ENCODE data around the gene PDE9A. TPM values are rescaled to one million over a fixed set of nuclear protein-coding genes. Genes with fewer than 3 reads are reported as not detected.

Gene PDE9A
- total RNA-seq, 2 donors from 2014 or later: 4.0 to 5.6 TPM

GRCh38 chr21:42638266-42638863 is 15.1 kb upstream of the PDE9A start:
- DNase-seq (ENCODE audit: low spot score): peak; percentile 57
- intact Hi-C loops (cut with DNase I): no loop called here

- intact Hi-C loops (cut with DNase I): no loop called here
- DNase-seq (ENCODE audit: low spot score): peak; percentile 31
These were observed 13.7 kb upstream of the PDE9A start for GRCh38 chr21:42639646-42640152.

- intact Hi-C loops (cut with DNase I): no loop called here
- DNase-seq (ENCODE audit: low spot score): peak; percentile 80
These were observed 12.9 kb upstream of the PDE9A start for GRCh38 chr21:42640486-42640885.

- intact Hi-C loops (cut with DNase I): no loop called here
- peak; percentile 69 for DNase-seq (ENCODE audit: low spot score)
These were observed 11.9 kb upstream of the PDE9A start for GRCh38 chr21:42641311-42642218.

GRCh38 chr21:42642219-42642745 is 11.1 kb upstream of the PDE9A start:
- intact Hi-C loops (cut with DNase I): no loop called here
- DNase-seq (ENCODE audit: low spot score): peak; percentile 44

- DNase-seq (ENCODE audit: low spot score): peak; percentile 75
- intact Hi-C loops (cut with DNase I): loop anchor here in 1 of 2 donors (5.0 kb wide), 1 partner anchor 737 kb away; no protein-coding TSS in a partner anchor
These were observed 8.9 kb upstream of the PDE9A start for GRCh38 chr21:42644223-42645208.

- intact Hi-C loops (cut with DNase I): loop anchor here in 1 of 2 donors (5.0 kb wide), 1 partner anchor 738 kb away; no protein-coding TSS in a partner anchor
- DNase-seq (ENCODE audit: low spot score): peak; percentile 68
These were observed 8.0 kb upstream of the PDE9A start for GRCh38 chr21:42645211-42646075.

GRCh38 chr21:42646076-42646825 is 7.2 kb upstream of the PDE9A start:
- intact Hi-C loops (cut with DNase I): loop anchor here in 1 of 2 donors (5.0 kb wide), 1 partner anchor 739 kb away; no protein-coding TSS in a partner anchor
- DNase-seq (ENCODE audit: low spot score): peak; percentile 74

GRCh38 chr21:42646836-42647235 is 6.6 kb upstream of the PDE9A start:
- peak; percentile 61 for DNase-seq (ENCODE audit: low spot score)
- intact Hi-C loops (cut with DNase I): loop anchor here in 1 of 2 donors (5.0 kb wide), 1 partner anchor 740 kb away; no protein-coding TSS in a partner anchor

- peak; percentile 22 for DNase-seq (ENCODE audit: low spot score)
- intact Hi-C loops (cut with DNase I): loop anchor here in 1 of 2 donors (5.0 kb wide), 1 partner anchor 741 kb away; no protein-coding TSS in a partner anchor
These were observed 4.8 kb upstream of the PDE9A start for GRCh38 chr21:42648606-42649005.

- intact Hi-C loops (cut with DNase I): loop anchor here in 1 of 2 donors (5.0 kb wide), 1 partner anchor 742 kb away; no protein-coding TSS in a partner anchor
- DNase-seq (ENCODE audit: low spot score): peak; percentile 50
These were observed 4.0 kb upstream of the PDE9A start for GRCh38 chr21:42649122-42650032.

- peak; percentile 73 for DNase-seq (ENCODE audit: low spot score)
- intact Hi-C loops (cut with DNase I): no loop called here
These were observed 3.4 kb upstream of the PDE9A start for GRCh38 chr21:42650033-42650370.

GRCh38 chr21:42650441-42651421 is 2.7 kb upstream of the PDE9A start:
- intact Hi-C loops (cut with DNase I): no loop called here
- DNase-seq (ENCODE audit: low spot score): peak; percentile 67

- DNase-seq (ENCODE audit: low spot score): peak; percentile 73
- intact Hi-C loops (cut with DNase I): no loop called here
These were observed 1.7 kb upstream of the PDE9A start for GRCh38 chr21:42651515-42652401.

Data from posterior vena cava (tissue), 2 donors.